ENCODE results near the gene PLXND1.
A peak's percentile ranks its signal among the peaks of the same experiment; 100 is the strongest.
"Not testable (repeated sequence)": the region's sequence is repeated elsewhere in the genome, so short reads cannot be mapped to it uniquely, and the experiment has no call there.

Gene PLXND1

DNA sequence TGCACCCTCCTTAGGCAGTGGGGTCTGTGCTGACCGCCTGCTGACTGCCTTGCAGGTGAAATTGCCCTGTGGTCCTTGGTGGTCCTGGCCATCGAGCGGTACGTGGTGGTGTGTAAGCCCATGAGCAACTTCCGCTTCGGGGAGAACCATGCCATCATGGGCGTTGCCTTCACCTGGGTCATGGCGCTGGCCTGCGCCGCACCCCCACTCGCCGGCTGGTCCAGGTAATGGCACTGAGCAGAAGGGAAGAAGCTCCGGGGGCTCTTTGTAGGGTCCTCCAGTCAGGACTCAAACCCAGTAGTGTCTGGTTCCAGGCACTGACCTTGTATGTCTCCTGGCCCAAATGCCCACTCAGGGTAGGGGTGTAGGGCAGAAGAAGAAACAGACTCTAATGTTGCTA lies 75.7 kb downstream of the PLXND1 start:
- DNase-seq = no peak

DNA sequence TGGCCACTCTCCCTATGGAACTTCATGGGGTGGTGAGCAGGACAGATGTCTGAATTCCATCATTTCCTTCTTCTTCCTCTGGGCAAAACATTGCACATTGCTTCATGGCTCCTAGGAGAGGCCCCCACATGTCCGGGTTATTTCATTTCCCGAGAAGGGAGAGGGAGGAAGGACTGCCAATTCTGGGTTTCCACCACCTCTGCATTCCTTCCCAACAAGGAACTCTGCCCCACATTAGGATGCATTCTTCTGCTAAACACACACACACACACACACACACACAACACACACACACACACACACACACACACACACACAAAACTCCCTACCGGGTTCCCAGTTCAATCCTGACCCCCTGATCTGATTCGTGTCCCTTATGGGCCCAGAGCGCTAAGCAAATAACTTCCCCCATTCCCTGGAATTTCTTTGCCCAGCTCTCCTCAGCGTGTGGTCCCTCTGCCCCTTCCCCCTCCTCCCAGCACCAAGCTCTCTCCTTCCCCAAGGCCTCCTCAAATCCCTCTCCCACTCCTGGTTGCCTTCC lies 76.2 kb downstream of the PLXND1 start:
- no peak for DNase-seq

DNA sequence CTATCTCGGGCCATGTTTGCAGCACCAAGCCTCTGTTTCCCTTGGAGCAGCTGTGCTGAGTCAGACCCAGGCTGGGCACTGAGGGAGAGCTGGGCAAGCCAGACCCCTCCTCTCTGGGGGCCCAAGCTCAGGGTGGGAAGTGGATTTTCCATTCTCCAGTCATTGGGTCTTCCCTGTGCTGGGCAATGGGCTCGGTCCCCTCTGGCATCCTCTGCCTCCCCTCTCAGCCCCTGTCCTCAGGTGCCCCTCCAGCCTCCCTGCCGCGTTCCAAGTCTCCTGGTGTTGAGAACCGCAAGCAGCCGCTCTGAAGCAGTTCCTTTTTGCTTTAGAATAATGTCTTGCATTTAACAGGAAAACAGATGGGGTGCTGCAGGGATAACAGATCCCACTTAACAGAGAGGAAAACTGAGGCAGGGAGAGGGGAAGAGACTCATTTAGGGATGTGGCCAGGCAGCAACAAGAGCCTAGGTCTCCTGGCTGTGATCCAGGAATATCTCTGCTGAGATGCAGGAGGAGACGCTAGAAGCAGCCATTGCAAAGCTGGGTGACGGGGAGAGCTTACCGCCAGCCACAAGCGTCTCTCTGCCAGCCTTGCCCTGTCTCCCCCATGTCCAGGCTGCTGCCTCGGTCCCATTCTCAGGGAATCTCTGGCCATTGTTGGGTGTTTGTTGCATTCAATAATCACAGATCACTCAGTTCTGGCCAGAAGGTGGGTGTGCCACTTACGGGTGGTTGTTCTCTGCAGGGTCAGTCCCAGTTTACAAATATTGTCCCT lies 76.9 kb downstream of the PLXND1 start:
- DNase-seq = peak in 1 of 56 donors; percentile 6

DNA sequence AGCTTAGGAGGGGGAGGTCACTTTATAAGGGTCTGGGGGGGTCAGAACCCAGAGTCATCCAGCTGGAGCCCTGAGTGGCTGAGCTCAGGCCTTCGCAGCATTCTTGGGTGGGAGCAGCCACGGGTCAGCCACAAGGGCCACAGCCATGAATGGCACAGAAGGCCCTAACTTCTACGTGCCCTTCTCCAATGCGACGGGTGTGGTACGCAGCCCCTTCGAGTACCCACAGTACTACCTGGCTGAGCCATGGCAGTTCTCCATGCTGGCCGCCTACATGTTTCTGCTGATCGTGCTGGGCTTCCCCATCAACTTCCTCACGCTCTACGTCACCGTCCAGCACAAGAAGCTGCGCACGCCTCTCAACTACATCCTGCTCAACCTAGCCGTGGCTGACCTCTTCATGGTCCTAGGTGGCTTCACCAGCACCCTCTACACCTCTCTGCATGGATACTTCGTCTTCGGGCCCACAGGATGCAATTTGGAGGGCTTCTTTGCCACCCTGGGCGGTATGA lies 77.8 kb downstream of the PLXND1 start, which contains the start of gene RHO:
Gene RHO, plus strand, starts transcription at position 51 of the 512 bp plus-strand sequence. Its CDS starts 95 bp downstream, at position 146.
- no peak for DNase-seq

DNA sequence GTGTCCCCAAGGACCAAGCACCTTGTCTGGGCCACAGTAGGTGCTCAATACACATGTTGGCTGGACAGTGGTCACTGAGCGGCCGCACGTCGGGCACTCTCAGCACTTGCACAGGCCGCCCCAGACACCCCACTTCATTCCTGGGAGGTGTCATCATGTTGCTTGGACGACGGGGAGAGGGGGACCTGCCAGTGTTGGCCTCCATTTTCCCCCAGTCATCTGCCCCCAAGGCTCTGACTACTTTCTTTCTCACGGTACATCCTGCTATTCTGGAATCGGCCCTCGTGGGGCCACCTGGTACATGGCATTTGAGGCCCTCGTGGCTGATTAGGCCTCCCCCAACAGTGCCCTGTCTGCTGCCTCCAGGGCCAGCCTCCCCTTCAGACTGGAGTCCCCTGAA lies 79.2 kb downstream of the PLXND1 start:
- DNase-seq = no peak

DNA sequence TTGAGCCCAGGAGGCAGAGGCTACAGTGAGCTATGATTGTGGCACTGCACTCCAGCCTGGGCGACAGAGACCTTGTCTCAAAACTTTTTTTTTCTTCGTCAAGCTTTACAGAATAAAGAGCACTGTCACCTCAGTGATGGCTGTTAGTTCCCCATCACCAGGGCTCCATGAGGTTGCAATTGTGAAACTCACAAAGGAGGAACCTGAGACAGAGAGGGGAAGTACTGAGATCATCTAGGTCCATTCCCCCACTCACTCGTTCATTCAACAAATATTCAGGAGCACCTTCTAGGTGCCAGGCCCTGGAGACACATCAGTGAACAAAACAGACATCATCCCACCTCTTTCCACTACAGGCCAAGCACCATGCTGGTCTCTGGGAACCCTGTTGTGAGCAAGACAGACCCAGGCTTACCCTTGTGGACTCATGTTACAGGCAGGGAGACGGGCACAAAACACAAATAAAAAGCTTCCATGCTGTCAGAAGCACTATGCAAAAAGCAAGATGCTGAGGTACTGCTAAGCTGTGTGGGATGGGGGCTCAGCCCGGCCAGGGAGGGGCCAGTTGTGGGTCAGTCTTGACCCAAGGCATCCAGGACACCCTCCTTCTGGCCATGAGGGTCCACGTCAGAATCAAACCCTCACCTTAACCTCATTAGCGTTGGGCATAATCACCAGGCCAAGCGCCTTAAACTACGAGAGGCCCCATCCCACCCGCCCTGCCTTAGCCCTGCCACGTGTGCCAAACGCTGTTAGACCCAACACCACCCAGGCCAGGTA lies 80.2 kb downstream of the PLXND1 start:
- DNase-seq = peak in 1 of 56 donors; percentile 25

DNA sequence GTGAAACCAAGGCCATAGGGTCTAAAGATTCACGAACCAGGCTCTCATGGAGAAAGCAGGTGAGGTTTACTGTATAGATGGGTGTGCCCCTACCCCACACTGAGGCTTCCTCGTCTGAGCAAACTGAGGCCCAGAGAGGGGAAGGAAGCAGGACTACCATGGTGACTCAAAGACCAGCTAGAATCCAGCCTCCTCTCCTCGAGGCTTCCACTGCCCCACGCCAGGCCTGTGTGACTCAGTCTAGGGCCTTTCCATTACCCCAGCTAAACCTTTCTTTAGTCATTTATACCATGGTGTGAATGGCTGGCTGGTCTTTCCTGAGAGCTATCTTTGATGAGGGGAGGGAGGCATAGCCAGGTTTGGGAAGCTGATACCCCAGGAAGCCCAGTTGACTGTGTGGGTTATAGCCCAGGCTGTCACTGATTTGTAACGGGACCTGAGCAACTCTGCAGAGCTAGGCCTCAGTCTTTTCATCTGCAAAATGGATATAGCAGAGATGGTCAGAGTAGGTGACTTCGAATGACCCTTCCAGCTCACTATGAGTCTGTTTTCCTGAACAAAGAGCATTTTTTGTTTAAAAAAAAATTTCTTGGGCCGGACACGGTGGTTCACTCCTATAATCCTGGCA lies 81.0 kb downstream of the PLXND1 start:
- DNase-seq = no peak

DNA sequence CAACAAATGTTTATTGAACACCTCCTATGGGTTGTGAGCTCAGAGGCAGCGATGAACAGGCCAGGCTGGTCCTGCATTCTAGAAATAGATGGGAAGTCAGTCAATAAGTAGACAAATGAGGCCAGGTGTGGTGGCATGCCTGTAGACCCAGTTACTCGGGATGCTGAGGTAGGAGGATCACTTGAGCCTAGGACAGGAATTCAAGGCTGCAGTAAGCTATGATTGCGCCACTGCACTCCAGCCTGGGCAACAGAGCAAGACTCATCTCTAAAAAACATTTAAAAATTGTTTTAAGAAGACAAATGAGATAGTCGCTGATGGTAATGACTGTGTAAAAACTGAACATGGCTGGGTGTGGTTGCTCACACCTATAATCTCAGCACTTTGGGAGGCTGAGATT lies 82.4 kb downstream of the PLXND1 start:
- no peak for DNase-seq

DNA sequence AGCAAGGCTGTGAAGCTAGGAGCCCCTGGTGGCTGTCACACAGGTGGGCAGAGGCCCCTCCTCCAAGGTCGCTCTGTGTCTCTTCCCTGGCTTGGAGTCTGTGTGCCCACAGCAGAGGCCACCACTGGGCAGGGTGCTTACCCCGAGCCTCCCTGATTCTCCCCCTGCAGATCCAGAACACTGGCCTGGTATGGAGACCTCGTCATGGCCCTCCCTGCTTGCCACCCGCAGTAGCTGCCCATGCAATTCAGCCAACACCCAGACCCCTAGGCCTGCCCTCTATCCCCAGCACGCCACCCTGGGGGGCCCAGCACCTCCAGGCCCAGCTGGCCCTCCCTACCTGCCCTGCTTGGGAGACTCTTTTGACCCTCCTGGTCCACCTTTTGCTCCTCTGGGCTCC lies 83.5 kb downstream of the PLXND1 start:
- no peak for DNase-seq

DNA sequence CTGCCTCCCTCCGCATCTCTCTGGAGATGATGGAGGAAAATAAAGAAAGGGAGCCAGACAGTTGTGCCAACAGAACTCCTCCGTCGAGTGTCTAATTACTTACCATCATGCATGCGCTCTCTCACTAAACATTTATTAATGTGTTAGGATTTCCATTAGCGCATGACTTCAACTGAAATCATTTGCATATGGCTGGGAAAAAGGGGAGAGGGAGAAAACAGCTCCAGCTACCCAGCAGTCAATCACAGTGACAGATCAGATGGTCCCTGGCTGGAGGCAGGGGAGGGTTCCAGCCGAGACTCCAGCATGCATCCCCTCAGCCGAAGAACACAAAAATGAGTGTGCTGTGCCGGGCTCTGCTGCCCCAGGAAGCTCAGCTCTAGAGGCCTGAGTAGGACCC lies 84.9 kb downstream of the PLXND1 start:
- DNase-seq = no peak

DNA sequence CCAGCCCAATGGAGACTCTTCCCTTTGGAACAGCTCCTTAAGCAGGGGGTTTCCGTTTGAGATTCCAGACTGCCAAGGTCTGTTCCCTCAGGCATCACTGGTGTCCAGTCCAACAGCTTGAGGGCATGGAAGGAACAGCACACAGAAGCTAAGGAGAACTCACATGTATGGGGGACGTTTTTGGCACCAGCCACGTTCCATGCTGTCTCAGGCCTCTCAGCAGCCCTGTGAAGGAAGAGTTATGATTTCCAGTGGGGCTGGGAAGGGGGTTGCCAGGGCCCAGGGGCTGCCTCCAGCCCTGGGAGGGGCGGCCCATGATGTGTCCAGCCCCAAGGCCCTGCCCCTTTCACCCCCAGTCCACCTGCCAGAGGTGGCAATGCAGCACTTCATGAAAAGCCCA lies 85.5 kb downstream of the PLXND1 start:
- DNase-seq = no peak

DNA sequence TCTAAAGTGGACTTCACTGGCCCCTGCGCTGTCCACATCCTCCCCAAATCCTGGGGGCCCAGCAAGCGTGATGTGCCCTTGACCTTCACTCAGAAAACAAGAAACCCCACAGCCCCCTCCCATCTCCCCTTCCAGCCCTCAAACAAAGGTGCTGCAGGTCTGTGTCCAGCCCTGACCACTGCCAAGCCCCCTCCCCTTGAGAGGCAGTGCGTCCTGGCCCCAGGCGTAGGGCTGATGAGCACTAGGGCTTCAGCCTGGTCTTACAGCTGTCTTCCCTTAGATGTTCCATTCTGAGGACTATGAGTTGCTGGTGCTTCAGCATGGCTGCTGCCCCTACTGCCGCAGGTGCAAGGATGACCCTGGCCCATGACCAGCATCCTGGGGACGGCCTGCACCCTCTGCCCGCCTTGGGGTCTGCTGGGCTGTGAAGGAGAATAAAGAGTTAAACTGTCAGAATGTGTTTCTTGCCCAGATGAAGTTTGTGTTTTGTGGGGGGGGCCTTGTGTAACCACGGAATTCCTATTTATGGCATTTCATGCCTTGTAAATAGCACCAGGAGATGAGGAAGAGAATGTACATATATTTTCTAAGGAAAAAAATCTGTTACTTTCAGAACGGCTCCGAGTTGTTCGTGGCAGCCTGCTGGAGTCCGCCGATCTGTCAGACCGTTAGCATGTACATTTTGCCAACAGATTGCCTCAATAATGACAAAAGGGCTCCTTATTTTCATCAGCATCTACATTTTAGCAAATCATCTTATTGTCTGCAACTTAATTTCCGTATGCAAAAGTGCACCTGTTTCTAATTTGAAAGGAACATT lies 86.4 kb downstream of the PLXND1 start:
- no peak for DNase-seq

DNA sequence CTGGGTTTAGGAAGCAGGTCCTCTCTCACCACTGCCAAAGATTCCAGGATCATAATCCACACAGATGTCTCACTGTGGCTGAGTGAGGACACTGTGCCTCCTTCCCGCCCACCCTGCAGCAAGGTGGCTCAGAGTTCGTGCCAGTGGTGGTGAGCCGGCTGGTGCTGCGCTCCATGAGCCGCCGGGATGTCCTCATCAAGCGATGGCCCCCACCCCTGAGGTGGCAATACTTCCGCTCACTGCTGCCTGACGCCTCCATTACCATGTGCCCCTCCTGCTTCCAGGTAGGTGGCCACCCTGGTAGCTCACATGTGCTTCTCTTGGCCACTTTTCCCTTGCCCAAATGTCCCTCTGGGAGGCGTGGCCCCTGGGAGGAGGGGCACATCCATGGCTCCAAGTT lies 87.0 kb downstream of the PLXND1 start:
- DNase-seq = no peak

DNA sequence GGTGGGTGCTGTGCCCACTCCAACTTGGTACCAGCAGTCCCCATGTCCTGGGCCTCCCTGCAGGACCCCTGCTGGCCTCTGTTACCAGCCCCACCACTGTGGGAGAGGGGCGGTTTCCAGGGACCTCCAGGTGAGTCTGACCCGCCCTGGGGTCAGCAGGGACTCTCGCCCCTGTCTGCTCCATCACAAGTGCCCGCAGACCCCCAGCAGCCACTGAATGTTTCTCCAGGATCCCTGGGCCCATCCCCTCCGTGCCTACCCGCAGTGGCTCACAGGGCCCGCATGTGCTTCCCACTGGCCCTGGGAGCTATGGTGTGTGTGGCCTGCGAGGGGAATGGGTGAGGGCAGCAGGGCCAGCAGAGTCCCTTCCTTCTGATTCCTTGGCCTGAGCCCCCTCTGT lies 87.9 kb downstream of the PLXND1 start:
- no peak for DNase-seq

DNA sequence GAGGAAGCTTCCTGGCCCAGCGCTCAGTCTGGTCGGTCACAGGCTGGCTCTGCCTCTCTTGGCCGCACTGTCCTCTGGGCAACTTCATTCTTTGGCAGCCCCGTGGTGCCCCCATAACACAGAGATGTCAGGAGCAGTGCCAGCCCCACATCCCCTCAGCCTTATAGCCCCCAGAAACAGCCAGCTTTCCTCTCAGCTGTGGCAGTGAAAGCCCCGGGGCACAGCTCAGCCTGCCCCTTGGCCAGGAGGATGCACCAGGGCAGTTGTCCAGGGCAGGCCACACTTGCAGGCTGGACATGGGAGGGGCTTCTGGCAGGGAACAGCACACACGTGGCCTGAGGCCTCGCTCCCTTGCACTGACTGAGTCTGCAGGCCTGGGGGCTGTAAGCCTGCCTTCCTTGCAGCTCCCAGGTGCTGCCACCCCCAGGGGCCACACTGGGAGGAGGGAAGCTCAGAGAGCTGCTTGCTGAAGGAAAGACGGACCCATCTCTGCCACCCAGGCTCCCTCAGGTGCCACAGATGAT lies 88.4 kb downstream of the PLXND1 start:
- peak in 2 of 56 donors; percentile 25 to 28 for DNase-seq

DNA sequence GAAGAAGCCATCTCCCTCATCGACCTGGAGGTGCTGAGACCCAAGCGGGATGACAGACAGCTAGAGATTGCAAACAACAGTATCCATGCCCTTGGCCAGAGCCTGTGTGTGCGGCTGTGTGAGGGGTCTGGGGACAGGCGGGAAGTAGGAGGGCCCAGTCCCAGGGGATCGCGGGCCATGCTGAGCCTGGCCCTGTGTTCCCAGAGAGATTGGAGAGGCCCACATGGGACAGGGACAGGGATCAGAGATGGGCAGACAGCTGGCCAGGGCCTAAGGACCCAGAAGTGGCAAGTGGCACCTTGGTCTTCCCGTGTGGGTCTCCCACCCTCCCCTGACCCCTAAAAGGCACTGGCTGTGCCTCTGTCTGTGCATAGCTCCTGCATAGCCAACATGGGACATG lies 89.0 kb downstream of the PLXND1 start:
- DNase-seq = no peak

DNA sequence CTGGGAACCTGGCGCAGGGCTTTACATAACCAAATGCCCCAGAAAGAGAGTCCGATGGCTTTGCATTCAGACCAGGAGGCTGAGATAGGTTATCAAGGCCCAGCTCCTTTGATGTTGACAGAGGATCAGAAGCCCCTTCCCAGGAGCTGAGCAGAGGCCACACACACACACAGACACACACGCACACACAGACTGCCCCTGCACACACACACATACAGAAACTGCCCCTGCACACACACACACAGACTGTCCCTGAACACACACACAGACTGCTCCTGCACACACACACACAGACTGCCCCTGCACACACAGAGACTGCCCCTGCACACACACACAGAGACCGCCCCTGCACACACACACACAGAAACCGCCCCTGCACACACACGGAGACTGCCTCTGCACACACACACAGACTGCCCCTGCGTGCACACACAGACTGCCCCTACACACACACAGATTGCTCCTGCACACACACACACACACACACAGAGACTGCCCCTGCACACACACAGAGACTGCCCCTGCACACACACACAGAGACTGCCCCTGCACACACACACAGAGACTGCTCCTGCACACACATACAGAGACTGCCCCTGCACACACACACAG lies 90.5 kb downstream of the PLXND1 start:
- DNase-seq = not testable (repeated sequence)

DNA sequence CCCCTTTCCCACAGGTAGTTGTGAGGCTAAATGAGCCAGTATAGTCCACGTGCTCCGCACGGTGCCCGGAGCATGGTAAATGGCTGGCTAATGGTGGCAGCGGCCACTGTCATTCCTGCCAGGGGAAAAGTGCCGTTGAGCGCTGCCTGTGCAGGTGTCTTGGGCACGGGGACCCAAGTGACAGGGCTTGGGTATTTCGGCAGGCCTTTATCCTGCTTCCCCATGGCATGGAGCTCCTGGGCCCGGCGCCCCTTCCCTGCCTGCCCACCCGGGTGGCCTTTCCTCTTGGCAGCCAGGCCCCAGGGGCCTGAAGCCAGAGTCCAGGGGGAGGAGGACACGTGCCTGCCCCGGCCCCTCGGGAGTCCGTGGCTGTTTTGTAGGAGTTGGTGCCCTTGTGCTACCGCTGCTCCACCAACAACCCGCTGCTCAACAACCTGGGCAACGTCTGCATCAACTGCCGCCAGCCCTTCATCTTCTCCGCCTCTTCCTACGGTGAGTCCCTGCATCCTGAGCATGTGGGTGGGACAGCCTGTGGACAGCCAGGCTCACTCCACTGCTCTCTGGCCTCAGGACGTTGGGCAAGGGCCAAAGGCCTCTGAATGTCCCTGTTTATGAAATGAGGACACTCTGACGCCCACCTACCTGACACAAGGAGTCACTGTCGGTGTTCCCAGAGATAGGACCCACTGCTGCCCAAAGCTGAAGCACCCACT lies 91.2 kb downstream of the PLXND1 start:
- not testable (repeated sequence) for DNase-seq

DNA sequence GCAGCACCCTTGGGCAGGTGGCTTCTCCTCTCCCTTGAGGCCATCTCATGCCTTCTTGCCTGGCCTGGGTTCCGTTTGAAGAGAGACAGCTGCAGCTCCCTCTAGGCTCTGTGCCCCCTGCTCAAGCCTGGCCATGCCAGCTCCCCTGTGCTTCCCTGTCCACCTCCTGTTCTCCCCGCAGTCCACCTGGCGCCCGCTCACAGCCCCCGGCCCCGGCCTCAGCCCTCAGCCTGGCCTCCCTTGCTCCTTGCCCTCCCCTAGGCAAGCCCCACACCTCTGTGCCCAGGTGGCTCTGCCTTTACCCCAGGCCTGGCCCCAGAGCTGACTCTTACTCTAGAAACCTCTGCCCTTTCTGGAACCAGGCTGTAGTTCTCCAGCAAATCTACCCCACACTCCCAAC lies 91.9 kb downstream of the PLXND1 start:
- DNase-seq = no peak

Data from nucleus accumbens (tissue), 56 donors.